ENCODE measurements around the gene NUDT13.
A peak's percentile ranks its signal among the peaks of the same experiment; 100 is the strongest.

The NUDT13 gene

GRCh38 chr10:73110345-73110849 lies at the start of gene NUDT13:
Gene NUDT13 (plus strand): TSS chr10:73110455. CDS start chr10:73114366, 3,911 bp downstream.
- peak; percentile 92 for DNase-seq

- peak; percentile 75 for DNase-seq
These were observed 49.3 kb upstream of the NUDT13 start for GRCh38 chr10:73060738-73061635.

GRCh38 chr10:73061743-73062142 lies 48.5 kb upstream of the NUDT13 start:
- DNase-seq, result no peak

GRCh38 chr10:73065441-73065840 lies 44.8 kb upstream of the NUDT13 start:
- no peak for DNase-seq

- no peak for DNase-seq
These were observed 36.6 kb upstream of the NUDT13 start for GRCh38 chr10:73073627-73074026.

- DNase-seq, result no peak
These were observed 34.4 kb upstream of the NUDT13 start for GRCh38 chr10:73075829-73076228.

- DNase-seq, result no peak
These were observed 33.7 kb upstream of the NUDT13 start for GRCh38 chr10:73076360-73077183.

- no peak for DNase-seq
These were observed 30.3 kb upstream of the NUDT13 start for GRCh38 chr10:73079779-73080541.

- DNase-seq, result no peak
These were observed 27.0 kb upstream of the NUDT13 start for GRCh38 chr10:73083221-73083620.

- DNase-seq, result no peak
These were observed 26.0 kb upstream of the NUDT13 start for GRCh38 chr10:73084209-73084608.

- DNase-seq, result peak; percentile 28
These were observed 23.4 kb upstream of the NUDT13 start for GRCh38 chr10:73086816-73087215.

- DNase-seq, result no peak
These were observed 22.0 kb upstream of the NUDT13 start for GRCh38 chr10:73088304-73088703.

- DNase-seq, result no peak
These were observed 17.4 kb upstream of the NUDT13 start for GRCh38 chr10:73092830-73093229.

GRCh38 chr10:73093922-73094850 lies 16.1 kb upstream of the NUDT13 start:
- peak; percentile 21 for DNase-seq

- no peak for DNase-seq
These were observed 15.2 kb upstream of the NUDT13 start for GRCh38 chr10:73094986-73095480.

- peak; percentile 55 for DNase-seq
These were observed 14.7 kb upstream of the NUDT13 start for GRCh38 chr10:73095481-73096021.

GRCh38 chr10:73096041-73096448 lies 14.2 kb upstream of the NUDT13 start:
- DNase-seq, result peak; percentile 77

GRCh38 chr10:73096449-73097304 lies 13.6 kb upstream of the NUDT13 start, which contains the start of gene P4HA1:
Gene P4HA1 (minus strand): TSS chr10:73096866. CDS start chr10:73074883, 21,983 bp downstream.
- peak; percentile 99 for DNase-seq

GRCh38 chr10:73097305-73097670 lies 13.0 kb upstream of the NUDT13 start:
- peak; percentile 67 for DNase-seq

GRCh38 chr10:73099141-73099540 lies 11.1 kb upstream of the NUDT13 start:
- no peak for DNase-seq
